ENCODE results near the gene PHRF1. TPM values are rescaled to one million over a fixed set of nuclear protein-coding genes. Genes with fewer than 3 reads are reported as not detected.

PHRF1 gene
- total and polyA plus RNA-seq, 9 of the 15 experiments (the other 6 are each of a cell fraction or from before 2014, with no cell fraction given): 0.07 to 37.2 (median 7.7) TPM

DNA sequence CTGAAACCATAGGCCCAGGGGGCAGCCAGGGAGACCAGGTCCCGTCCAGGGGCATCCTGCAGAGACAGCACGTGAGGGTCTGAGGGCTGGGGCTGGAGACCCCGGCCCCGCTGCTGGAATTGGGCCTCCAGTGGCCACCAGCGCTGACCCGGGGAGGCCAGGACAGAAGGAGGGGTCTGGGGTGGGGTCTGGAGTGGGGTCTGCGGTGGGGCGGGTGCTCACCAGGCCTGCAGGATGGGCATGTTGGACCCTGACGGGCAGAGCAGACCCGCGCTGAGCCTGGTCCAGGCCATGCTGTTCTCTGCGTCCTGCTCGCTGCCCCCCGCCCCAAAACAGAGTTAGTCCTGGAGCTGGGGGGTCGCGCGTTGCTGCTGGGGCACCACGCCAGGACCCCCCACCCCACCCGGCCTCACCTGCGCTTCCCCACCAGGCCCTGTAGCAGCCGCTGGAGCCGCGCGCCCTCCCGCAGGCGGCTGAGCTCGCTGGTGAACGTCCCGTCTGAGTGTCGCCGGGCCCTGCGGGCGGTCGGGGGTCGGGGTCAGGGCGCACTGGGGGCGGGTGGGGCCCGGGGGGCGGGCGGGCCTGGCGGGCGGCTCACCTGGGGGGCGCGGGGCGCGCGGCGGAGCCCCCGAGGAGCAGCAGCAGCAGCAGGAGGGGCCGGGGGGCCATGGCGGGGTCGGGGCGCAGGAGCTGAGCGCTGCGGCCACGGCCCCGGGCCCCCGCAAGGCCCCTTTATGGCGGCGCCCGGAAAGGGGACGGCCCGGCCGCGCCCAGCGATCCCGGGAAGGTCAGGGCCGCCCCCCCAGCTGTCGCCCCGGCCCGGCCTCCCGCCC lies 50.4 kb downstream of the PHRF1 start, which contains the start of gene SCT:
SCT (minus strand) TSS at position 707 of the 833 bp plus-strand sequence; CDS start at position 669, 38 bp downstream.
- H3K36me3 ChIP-seq (ENCODE audit: control insufficient read depth, insufficient read depth, low read length): peaks cover 12% of the 10 kb centered on the region; the same call in 1 of the 3 replicates
- no peaks in the 10 kb centered on the region for H3K9me3 ChIP-seq (replicated peaks; ENCODE audit: control insufficient read depth, insufficient read depth, low read depth, low read length)
- H3K4me2 ChIP-seq (ENCODE audit: insufficient read depth, low read length): no peak within 1 kb of the TSS
- DNase-seq (ENCODE audit: extremely low read depth in 1 of 4, low spot score in 3 of 4): no peak
- intact Hi-C loops (cut with micrococcal nuclease): no loop called here
- H3K4me3 ChIP-seq: no peak within 1 kb of the TSS
- H2AFZ ChIP-seq (ENCODE audit: low read depth, low read length): no peak within 1 kb of the TSS
- H3K27me3 ChIP-seq (ENCODE audit: control insufficient read depth in 2 of 2, insufficient read depth in 2 of 2, low read length in 2 of 2): no peaks in the 10 kb centered on the region
- FAIRE-seq: no peak
- TF ChIP-seq L3MBTL2 (IDR thresholded peaks at IDR 0.05) (no peak), HNRNPH1 (optimal IDR thresholded peaks at IDR 0.05; ENCODE audit: low read depth, low read length) (no peak), RBBP5 (IDR thresholded peaks at IDR 0.05; ENCODE audit: borderline replicate concordance, insufficient read depth, low read length, poor library complexity, severe bottlenecking) (no peak), HNRNPUL1 (IDR thresholded peaks at IDR 0.05; ENCODE audit: low read length) (no peak), POLR2G (IDR thresholded peaks at IDR 0.05; ENCODE audit: low read depth, low read length) (peak; percentile 6; the same call in 1 of the 2 replicates), ZBTB7A (IDR thresholded peaks at IDR 0.05; ENCODE audit: borderline replicate concordance, control insufficient read depth, low read depth, low read length) (peak; percentile 30; the same call in 1 of the 2 replicates)
- TF ChIP-seq, protein P1, sequence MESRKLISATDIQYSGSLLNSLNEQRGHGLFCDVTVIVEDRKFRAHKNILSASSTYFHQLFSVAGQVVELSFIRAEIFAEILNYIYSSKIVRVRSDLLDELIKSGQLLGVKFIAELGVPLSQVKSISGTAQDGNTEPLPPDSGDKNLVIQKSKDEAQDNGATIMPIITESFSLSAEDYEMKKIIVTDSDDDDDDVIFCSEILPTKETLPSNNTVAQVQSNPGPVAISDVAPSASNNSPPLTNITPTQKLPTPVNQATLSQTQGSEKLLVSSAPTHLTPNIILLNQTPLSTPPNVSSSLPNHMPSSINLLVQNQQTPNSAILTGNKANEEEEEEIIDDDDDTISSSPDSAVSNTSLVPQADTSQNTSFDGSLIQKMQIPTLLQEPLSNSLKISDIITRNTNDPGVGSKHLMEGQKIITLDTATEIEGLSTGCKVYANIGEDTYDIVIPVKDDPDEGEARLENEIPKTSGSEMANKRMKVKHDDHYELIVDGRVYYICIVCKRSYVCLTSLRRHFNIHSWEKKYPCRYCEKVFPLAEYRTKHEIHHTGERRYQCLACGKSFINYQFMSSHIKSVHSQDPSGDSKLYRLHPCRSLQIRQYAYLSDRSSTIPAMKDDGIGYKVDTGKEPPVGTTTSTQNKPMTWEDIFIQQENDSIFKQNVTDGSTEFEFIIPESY (CRISPR knock-in tag; IDR thresholded peaks at IDR 0.05): peak; percentile 15; the same call in 1 of the 2 replicates
- TF ChIP-seq, protein P2, sequence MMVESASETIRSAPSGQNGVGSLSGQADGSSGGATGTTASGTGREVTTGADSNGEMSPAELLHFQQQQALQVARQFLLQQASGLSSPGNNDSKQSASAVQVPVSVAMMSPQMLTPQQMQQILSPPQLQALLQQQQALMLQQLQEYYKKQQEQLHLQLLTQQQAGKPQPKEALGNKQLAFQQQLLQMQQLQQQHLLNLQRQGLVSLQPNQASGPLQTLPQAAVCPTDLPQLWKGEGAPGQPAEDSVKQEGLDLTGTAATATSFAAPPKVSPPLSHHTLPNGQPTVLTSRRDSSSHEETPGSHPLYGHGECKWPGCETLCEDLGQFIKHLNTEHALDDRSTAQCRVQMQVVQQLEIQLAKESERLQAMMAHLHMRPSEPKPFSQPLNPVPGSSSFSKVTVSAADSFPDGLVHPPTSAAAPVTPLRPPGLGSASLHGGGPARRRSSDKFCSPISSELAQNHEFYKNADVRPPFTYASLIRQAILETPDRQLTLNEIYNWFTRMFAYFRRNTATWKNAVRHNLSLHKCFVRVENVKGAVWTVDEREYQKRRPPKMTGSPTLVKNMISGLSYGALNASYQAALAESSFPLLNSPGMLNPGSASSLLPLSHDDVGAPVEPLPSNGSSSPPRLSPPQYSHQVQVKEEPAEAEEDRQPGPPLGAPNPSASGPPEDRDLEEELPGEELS (CRISPR knock-in tag; IDR thresholded peaks at IDR 0.05; ENCODE audit: borderline replicate concordance): no peak
- in situ Hi-C loops (cut with MboI): no loop called here
- peaks cover 0 to 42% of the 10 kb centered on the region in 2 experiments; a peak in 2 of 5 replicates for H3K4me1 ChIP-seq (replicated peaks in 1 of 2; ENCODE audit: control insufficient read depth in 2 of 2, insufficient read depth in 2 of 2, low read length in 2 of 2)
- no TSS peak for BruUV-seq (replicated peaks)
- ChIA-PET POLR2A (no interaction called here), CTCF (ENCODE audit: low intra/inter-chr PET ratio) (interaction anchor here (0.6 kb wide), 1 partner anchor 27 kb away, joined by 3 read pairs; no protein-coding TSS in a partner anchor)
- no peak within 1 kb of the TSS for H3K27ac ChIP-seq (ENCODE audit: extremely low read depth, low read depth, low read length)
- 95% methylated on average over 4 of the region's 72 CpGs for WGBS (ENCODE audit: insufficient coverage, low coverage, missing lambda C conversion rate)
- H3K9me1 ChIP-seq (ENCODE audit: control insufficient read depth, insufficient read depth, low read length): no peaks in the 10 kb centered on the region
- ATAC-seq: no peak
- no peaks in the 10 kb centered on the region for H3K79me2 ChIP-seq (ENCODE audit: control insufficient read depth, insufficient read depth, low read length)
- H4K20me1 ChIP-seq (replicated peaks; ENCODE audit: control insufficient read depth, insufficient read depth, low read length): no peaks in the 10 kb centered on the region
- H3K9ac ChIP-seq (ENCODE audit: insufficient read depth in 1 of 2, low read depth in 2 of 2, low read length in 2 of 2): no peak within 1 kb of the TSS

All from K562 (cell line).